ENCODE results near the gene ARID3A. TPM values are rescaled to one million over a fixed set of nuclear protein-coding genes. Genes with fewer than 3 reads are reported as not detected.

ARID3A gene
- total RNA-seq, 1 donor from 2014 or later, result 149 TPM

DNA sequence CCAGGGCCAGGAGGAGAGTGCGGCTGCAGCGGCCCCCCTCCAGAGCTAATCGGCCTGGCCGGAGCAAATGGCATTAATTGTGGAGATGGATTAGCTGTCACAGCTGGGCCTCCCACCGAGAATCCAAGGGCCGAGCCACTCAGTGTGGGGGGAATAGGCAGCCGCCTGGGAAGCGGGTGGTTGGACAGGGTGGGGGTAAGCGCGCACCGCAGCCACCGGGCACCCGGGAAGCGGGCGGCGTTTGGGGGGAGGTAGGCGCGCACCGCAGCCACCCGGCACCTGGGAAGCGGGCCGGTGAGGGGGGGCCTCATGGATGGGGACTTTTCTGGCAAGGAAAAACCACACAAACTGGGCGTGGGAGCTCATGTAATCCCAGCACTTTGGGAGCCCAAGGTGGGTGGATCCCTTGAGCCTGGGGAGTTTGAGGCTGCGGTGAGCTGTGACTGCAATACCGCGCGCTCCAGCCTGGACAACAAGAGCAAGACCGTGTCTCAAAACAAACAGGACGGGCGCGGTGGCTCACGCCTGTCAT is 22.5 kb upstream of the ARID3A start:
- H3K4me1 Mint-ChIP-seq (ENCODE audit: low read depth), result peaks cover 8% of the 10 kb centered on the region
- H3K4me3 Mint-ChIP-seq (ENCODE audit: low read depth), result no peak overlapping the region
- H3K36me3 Mint-ChIP-seq (ENCODE audit: insufficient read depth), result no peaks in the 10 kb centered on the region
- no peaks in the 10 kb centered on the region for H3K9me3 Mint-ChIP-seq (ENCODE audit: low read depth)
- no peaks in the 10 kb centered on the region for H3K27me3 Mint-ChIP-seq
- TF ChIP-seq, protein P1, sequence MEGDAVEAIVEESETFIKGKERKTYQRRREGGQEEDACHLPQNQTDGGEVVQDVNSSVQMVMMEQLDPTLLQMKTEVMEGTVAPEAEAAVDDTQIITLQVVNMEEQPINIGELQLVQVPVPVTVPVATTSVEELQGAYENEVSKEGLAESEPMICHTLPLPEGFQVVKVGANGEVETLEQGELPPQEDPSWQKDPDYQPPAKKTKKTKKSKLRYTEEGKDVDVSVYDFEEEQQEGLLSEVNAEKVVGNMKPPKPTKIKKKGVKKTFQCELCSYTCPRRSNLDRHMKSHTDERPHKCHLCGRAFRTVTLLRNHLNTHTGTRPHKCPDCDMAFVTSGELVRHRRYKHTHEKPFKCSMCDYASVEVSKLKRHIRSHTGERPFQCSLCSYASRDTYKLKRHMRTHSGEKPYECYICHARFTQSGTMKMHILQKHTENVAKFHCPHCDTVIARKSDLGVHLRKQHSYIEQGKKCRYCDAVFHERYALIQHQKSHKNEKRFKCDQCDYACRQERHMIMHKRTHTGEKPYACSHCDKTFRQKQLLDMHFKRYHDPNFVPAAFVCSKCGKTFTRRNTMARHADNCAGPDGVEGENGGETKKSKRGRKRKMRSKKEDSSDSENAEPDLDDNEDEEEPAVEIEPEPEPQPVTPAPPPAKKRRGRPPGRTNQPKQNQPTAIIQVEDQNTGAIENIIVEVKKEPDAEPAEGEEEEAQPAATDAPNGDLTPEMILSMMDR (IDR thresholded peaks at IDR 0.05; ENCODE audit: unreplicated experiment), result no peak
- H3K27ac Mint-ChIP-seq, result peak overlapping the region; percentile 64
- peak; percentile 57 for DNase-seq (ENCODE audit: low spot score, unreplicated experiment)

DNA sequence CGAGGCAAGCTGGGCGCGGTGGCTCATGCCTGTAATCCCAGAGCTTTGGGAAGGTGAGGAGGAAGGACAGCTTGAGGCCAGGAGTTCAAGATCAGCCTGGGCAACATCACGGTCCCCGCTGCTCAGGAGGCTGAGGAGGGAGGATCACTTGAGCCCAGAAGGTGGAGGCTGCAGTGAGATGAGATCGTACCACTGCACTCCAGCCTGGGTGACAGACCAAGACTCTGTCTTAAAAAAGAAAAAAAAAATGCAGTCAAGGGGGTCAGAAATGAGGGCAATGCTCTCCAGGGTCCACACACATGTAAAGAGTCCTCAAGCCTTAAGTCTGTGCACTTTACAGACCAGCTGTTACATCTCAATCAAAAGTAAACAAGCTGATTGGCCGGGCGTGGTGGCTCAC is 21.3 kb upstream of the ARID3A start:
- TF ChIP-seq, protein P1 (IDR thresholded peaks at IDR 0.05; ENCODE audit: unreplicated experiment), result no peak
- Mint-ChIP-seq H3K4me3 (ENCODE audit: low read depth) (no peak overlapping the region), H3K4me1 (ENCODE audit: low read depth) (peaks cover 14% of the 10 kb centered on the region), H3K27ac (peak overlapping the region; percentile 55), H3K27me3 (no peaks in the 10 kb centered on the region), H3K36me3 (ENCODE audit: insufficient read depth) (no peaks in the 10 kb centered on the region), H3K9me3 (ENCODE audit: low read depth) (no peaks in the 10 kb centered on the region)
- DNase-seq (ENCODE audit: low spot score, unreplicated experiment), result no peak

DNA sequence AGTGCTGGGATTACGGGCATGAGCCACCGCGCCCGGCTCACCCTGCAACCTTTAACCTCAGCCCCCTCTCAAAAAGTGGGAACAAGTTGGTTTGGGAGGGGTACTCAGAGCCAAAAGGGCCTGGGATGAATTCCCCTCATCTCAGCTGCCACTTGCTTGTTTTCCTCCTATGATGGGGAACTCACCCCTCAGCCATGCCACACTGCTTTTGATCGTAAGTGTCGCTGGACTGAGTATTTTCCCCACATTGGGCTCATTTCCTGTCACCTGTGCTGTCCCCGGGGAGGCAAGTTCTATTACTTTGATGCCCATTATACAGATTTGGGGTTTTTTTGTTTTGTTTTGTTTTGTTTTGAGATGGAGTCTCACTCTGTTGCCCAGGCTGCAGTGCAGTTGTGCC is 19.4 kb upstream of the ARID3A start:
- Mint-ChIP-seq H3K27ac (no peak overlapping the region), H3K9me3 (ENCODE audit: low read depth) (no peaks in the 10 kb centered on the region)

DNA sequence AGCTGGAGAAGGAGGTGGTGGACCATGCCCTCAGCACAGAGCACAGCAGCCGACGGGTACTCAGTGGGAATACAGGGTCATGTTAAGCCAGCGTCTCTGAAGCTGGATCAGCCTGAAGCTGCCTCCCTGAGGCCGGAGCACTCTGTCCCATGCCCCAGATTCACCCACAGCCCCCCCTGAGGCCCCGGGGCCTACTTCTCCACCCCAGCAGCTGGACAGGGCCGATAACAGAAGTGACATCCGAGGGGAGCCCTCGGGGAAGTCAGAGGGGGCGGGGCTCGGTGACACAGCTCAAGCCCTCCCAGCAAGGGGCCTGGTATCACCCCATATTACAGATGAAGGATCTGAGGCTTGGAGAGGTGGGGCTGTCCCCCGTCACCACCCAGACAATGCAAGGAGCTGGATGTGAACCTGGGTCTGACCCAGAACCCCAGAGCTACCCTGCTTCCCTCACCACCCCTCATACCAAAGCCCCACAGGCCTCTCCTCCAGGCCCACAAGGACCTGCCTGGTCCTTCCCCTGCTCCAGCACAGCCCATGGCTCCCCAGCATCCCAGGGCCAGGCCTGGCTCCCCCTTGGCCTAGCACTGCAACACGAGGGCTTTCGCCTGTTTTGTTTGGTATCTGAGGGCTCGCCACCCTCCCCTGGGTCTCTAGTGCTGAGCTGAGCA is 18.5 kb upstream of the ARID3A start:
- H3K27ac Mint-ChIP-seq, result no peak overlapping the region
- H3K4me3 Mint-ChIP-seq (ENCODE audit: low read depth), result no peak overlapping the region
- H3K36me3 Mint-ChIP-seq (ENCODE audit: insufficient read depth), result no peaks in the 10 kb centered on the region
- H3K27me3 Mint-ChIP-seq, result no peaks in the 10 kb centered on the region
- TF ChIP-seq, protein P1 (IDR thresholded peaks at IDR 0.05; ENCODE audit: unreplicated experiment), result no peak
- H3K9me3 Mint-ChIP-seq (ENCODE audit: low read depth), result no peaks in the 10 kb centered on the region
- DNase-seq (ENCODE audit: low spot score, unreplicated experiment), result no peak
- peaks cover 14% of the 10 kb centered on the region for H3K4me1 Mint-ChIP-seq (ENCODE audit: low read depth)

More for the DNA sequence above, 19.4 kb upstream of the ARID3A start:
- no peak for DNase-seq (ENCODE audit: low spot score, unreplicated experiment)
- Mint-ChIP-seq H3K27me3 (no peaks in the 10 kb centered on the region), H3K4me1 (ENCODE audit: low read depth) (peaks cover 14% of the 10 kb centered on the region), H3K4me3 (ENCODE audit: low read depth) (no peak overlapping the region), H3K36me3 (ENCODE audit: insufficient read depth) (no peaks in the 10 kb centered on the region)
- TF ChIP-seq, protein P1 (IDR thresholded peaks at IDR 0.05; ENCODE audit: unreplicated experiment), result no peak

DNA sequence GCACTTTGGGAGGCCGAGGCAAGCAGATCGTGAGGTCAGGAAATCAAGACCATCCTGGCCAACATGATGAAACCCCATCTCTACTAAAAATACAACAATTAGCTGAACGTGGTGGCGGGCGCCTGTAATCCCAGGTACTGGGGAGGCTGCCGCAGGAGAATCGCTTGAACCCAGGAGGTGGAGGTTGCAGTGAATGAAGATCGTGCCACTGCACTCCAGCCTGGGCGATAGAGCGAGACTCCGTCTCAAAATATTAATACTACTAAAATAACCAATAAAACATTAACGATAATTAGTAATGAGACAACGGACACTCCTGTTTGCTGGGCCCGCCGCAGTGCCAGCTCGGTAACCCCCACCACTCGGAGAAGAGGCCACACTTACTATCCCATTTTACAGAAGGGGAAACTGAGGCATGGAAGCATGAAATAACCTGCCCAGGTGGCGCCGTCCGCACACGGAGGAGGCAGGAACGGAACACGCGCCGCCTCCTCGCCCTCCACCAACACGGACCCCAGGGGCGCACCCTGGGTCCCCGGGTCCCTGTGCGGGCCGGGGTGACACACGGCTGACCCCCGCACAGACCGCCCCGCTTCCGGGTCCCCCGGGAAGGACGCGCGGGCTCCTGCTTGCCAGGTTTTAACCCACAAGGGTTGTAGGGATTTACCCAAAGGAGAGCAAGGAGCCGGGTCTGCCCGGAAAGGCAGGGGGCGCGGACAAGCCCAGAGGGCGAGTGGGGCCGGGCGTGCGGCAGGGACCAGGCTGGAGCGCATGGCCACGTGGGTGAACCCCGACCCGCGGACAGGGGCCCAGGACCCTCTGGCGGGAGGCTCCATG is 14.4 kb upstream of the ARID3A start:
- DNase-seq (ENCODE audit: low spot score, unreplicated experiment), result no peak
- peaks cover 6% of the 10 kb centered on the region for H3K4me1 Mint-ChIP-seq (ENCODE audit: low read depth)
- no peaks in the 10 kb centered on the region for H3K9me3 Mint-ChIP-seq (ENCODE audit: low read depth)
- peaks cover 4% of the 10 kb centered on the region for H3K27me3 Mint-ChIP-seq
- peak overlapping the region; percentile 70 for H3K4me3 Mint-ChIP-seq (ENCODE audit: low read depth)
- H3K27ac Mint-ChIP-seq, result no peak overlapping the region
- H3K36me3 Mint-ChIP-seq (ENCODE audit: insufficient read depth), result no peaks in the 10 kb centered on the region
- TF ChIP-seq, protein P1 (IDR thresholded peaks at IDR 0.05; ENCODE audit: unreplicated experiment), result no peak
